CMK (cell line): Measurements from ENCODE around the gene ARMCX5.

Experiments
- DNase-seq: peaks from one replicate; pipeline ENCODE4 v3.0.0-alpha.2; 2010; ENCODE audit warnings: low read depth

ARMCX5 gene

GRCh38 chrX:102599084-102599950 is at the start of gene ARMCX5:
Gene ARMCX5 (plus strand): TSS chrX:102599515. CDS start chrX:102602142, 2,627 bp downstream.
- DNase-seq, result peak; percentile 78

DNA sequence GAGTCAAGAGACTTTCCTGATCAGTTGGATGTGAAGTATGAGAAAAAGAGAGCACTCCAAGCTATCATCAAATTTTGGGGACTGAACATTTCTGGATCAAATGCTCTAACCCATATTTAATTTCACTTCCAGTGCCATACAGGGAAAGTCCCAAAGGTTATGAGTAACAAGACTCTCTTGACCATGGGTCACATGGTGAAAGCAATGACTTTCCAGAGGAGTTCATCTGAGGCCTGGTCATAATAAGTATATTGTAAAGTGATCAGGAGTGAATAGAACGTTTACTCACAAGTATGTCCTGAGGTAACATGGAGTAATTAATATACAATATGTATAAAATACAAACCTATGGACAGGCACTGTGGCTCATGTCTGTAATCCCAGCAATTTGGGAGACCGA is 40.7 kb upstream of the ARMCX5 start:
- DNase-seq, result no peak

- no peak for DNase-seq
These were observed 38.8 kb upstream of the ARMCX5 start for GRCh38 chrX:102560423-102561068.

DNA sequence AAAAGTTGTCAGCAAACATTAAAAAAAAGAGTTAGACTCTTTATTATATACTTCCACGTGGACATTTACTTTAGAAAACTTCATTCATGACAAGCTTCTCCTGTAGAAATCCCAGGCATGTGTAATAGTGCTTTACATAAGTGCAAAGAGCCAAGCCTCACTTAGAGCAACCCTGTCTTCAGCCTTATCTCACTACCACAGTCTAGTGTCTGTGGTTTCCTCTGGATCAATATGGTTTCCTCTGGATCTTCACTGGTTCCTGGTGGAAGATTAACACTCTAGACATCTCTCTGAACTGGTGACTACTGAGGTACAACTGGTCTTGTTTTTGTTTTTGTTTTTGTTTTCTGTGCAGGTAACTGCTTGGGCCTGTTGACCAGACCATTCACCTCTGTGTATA is 18.4 kb upstream of the ARMCX5 start:
- peak; percentile 46 for DNase-seq

- no peak for DNase-seq
These were observed 5.9 kb upstream of the ARMCX5 start for GRCh38 chrX:102593367-102593766.

GRCh38 chrX:102599951-102600579 is 750 bp downstream of the ARMCX5 start:
- no peak for DNase-seq

GRCh38 chrX:102604327-102604726 is 5.0 kb downstream of the ARMCX5 start:
- no peak for DNase-seq

- no peak for DNase-seq
These were observed 6.8 kb downstream of the ARMCX5 start for GRCh38 chrX:102606115-102606514.

GRCh38 chrX:102610905-102611304 is 11.6 kb downstream of the ARMCX5 start:
- no peak for DNase-seq

DNA sequence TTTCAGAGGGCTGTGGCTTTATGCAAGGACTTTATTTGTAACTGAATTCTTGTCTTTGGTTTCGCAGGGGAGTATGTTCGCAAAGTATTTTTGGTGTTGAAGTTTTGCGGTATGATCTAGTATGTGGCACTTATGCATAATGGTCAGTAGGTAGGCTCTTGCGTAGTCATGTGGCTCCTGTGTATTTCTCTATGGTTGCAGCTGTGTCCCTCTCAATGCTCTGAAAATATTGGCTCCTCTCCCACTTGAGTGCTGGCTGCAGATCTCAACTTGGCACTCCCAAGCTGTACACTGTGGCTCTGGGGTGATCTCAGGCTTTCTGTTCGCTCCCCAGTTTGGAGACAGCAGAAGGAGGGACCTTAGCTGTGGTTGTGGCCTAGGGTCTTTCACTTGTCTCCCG is 24.8 kb downstream of the ARMCX5 start:
- DNase-seq, result no peak

- DNase-seq, result no peak
These were observed 28.3 kb downstream of the ARMCX5 start for GRCh38 chrX:102627640-102628039.

DNA sequence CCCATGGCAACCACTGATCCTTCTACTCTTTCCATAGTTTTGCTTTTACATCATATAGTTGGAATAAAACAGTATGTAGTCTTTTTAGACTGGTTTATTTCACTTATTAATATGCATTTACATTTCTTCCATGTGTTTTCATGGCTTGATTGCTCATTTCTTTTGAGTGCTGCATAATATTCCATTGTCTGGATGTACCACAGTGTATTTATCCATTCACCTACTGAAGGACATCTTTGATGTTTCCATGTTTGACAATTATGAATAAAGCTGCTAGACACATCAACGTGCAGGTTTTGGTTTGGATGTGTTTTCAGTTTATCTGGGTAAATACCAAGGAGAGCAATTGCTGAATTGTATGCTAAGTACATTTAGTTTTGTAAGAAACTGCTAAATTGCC is 38.2 kb downstream of the ARMCX5 start:
- no peak for DNase-seq

DNA sequence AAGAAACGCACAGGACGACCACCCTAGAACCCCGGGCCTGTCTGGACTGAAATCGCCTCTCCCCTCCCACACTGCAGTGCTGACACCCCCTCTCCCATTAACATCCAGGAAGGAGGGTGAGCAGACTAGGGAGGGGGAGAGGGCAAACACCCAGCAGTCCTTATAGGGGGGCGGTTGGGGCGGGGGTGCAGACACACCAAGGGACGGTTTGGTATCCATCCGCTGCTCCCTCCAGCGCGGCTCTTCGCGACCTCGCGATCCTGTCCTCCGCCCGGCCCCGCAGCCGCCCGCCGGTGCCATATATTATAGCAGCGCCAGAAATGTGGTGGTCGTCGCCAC is 51.6 kb downstream of the ARMCX5 start:
- DNase-seq, result no peak

- DNase-seq, result no peak
These were observed 52.1 kb downstream of the ARMCX5 start, which contains the start of gene GPRASP1 for GRCh38 chrX:102651242-102652011. Gene GPRASP1 (plus strand): TSS chrX:102651483. CDS start chrX:102653914, 2,431 bp downstream.

GRCh38 chrX:102652031-102652688 is 52.8 kb downstream of the ARMCX5 start:
- DNase-seq, result no peak
